Stimulated activated CD8-positive, alpha-beta memory T cell treated with anti-CD3 and anti-CD28 coated beads, Interleukin-15, amount 100 ng/mL, for 4 hours (primary cell): ENCODE data around the gene PRADC1.

Experiments
- DNase-seq, 2 donors: peaks; one replicate each; pipeline ENCODE4 v3.0.0-alpha.2; 2020; ENCODE audit warnings: low read depth in 2 of 2

The PRADC1 gene

GRCh38 chr2:73258913-73259215, 25.8 kb upstream of the PRADC1 start:
- no peak for DNase-seq

GRCh38 chr2:73258186-73258912, 25.3 kb upstream of the PRADC1 start:
- DNase-seq, result no peak

GRCh38 chr2:73257425-73258125, 24.5 kb upstream of the PRADC1 start:
- DNase-seq, result no peak

- no peak for DNase-seq
These were observed 24.0 kb upstream of the PRADC1 start for GRCh38 chr2:73257021-73257420.

GRCh38 chr2:73256618-73256922, 23.5 kb upstream of the PRADC1 start:
- no peak for DNase-seq

GRCh38 chr2:73255907-73256617, 23.0 kb upstream of the PRADC1 start:
- no peak for DNase-seq

- no peak for DNase-seq
These were observed 22.1 kb upstream of the PRADC1 start for GRCh38 chr2:73255007-73255644.

GRCh38 chr2:73254343-73255006, 21.4 kb upstream of the PRADC1 start:
- DNase-seq, result no peak

GRCh38 chr2:73253901-73254300, 20.9 kb upstream of the PRADC1 start:
- no peak for DNase-seq

- no peak for DNase-seq
These were observed 20.4 kb upstream of the PRADC1 start for GRCh38 chr2:73253400-73253799.

GRCh38 chr2:73252238-73253027, 19.4 kb upstream of the PRADC1 start:
- DNase-seq, result no peak

- DNase-seq, result no peak
These were observed 18.1 kb upstream of the PRADC1 start for GRCh38 chr2:73250872-73251846.

- no peak for DNase-seq
These were observed 16.6 kb upstream of the PRADC1 start for GRCh38 chr2:73249636-73250035.

GRCh38 chr2:73246850-73247249, 13.8 kb upstream of the PRADC1 start:
- DNase-seq, result no peak

- no peak for DNase-seq
These were observed 11.5 kb upstream of the PRADC1 start for GRCh38 chr2:73244580-73244979.

- no peak for DNase-seq
These were observed 11.0 kb upstream of the PRADC1 start for GRCh38 chr2:73243884-73244570.

GRCh38 chr2:73239776-73240175, 6.7 kb upstream of the PRADC1 start:
- DNase-seq, result no peak

GRCh38 chr2:73238976-73239375, 5.9 kb upstream of the PRADC1 start:
- no peak for DNase-seq

- no peak for DNase-seq
These were observed 5.1 kb upstream of the PRADC1 start for GRCh38 chr2:73238149-73238548.

GRCh38 chr2:73237168-73237567, 4.1 kb upstream of the PRADC1 start:
- no peak for DNase-seq
